Measurements from ENCODE around the gene PRKAG2. TPM values are rescaled to one million over a fixed set of nuclear protein-coding genes. Genes with fewer than 3 reads are reported as not detected.

PRKAG2 gene
- total and polyA plus RNA-seq, 2 experiments from 2014 or later, result 9.1 to 14.9 TPM

- TF ChIP-seq REST (IDR thresholded peaks at IDR 0.05; ENCODE audit: unreplicated experiment) (no peak), NANOG (IDR thresholded peaks at IDR 0.05; ENCODE audit: borderline replicate concordance) (no peak), EZH2phosphoT487 (IDR thresholded peaks at IDR 0.05; ENCODE audit: unreplicated experiment) (no peak), ETS1 (IDR thresholded peaks at IDR 0.05) (no peak), ZNF114 (CRISPR knock-in tag; IDR thresholded peaks at IDR 0.05) (no peak), CREB1 (CRISPR knock-in tag; IDR thresholded peaks at IDR 0.05; ENCODE audit: low read depth) (no peak), ZNF331 (CRISPR knock-in tag; IDR thresholded peaks at IDR 0.05; ENCODE audit: low read depth) (no peak), POLR2AphosphoS5 (IDR thresholded peaks at IDR 0.05; ENCODE audit: low read depth) (no peak)
Measured at GRCh38 chr7:151883857-151884256, 6.9 kb upstream of the PRKAG2 start (continued).

GRCh38 chr7:151882734-151883133 is 5.8 kb upstream of the PRKAG2 start:
- H3K4me3 Mint-ChIP-seq, result no peak overlapping the region
- H3K9me3 Mint-ChIP-seq, result no peaks in the 10 kb centered on the region; the same call in 2 of the 3 replicates
- Histone ChIP-seq H3K27me3 (ENCODE audit: insufficient read depth) (peaks cover 21% of the 10 kb centered on the region), H3F3A (replicated peaks; ENCODE audit: low read depth) (no peaks in the 10 kb centered on the region), H3K9me2 (ENCODE audit: insufficient read depth) (peaks cover 5% of the 10 kb centered on the region; the same call in 1 of the 2 replicates), H3K79me2 (replicated peaks; ENCODE audit: insufficient read depth) (no peaks in the 10 kb centered on the region), H3K36me3 (ENCODE audit: insufficient read depth) (no peaks in the 10 kb centered on the region), H3K4me3 (no peak overlapping the region), H3K4me2 (no peak overlapping the region), H2AFZ (no peak overlapping the region), H3K27ac (ENCODE audit: low read depth) (no peak overlapping the region), H4K20me1 (replicated peaks; ENCODE audit: insufficient read depth) (no peaks in the 10 kb centered on the region), H3K4me1 (ENCODE audit: insufficient read depth) (peaks cover 6% of the 10 kb centered on the region)
- no peak for DNase-seq (ENCODE audit: low spot score)
- H3K27me3 Mint-ChIP-seq (ENCODE audit: insufficient read depth, low read depth, poor library complexity), result peaks cover 25% of the 10 kb centered on the region
- no peak overlapping the region for H3K27ac Mint-ChIP-seq
- H3K4me1 Mint-ChIP-seq, result no peaks in the 10 kb centered on the region; the same call in 1 of the 3 replicates
- no peaks in the 10 kb centered on the region for H3K36me3 Mint-ChIP-seq (ENCODE audit: low read depth)
- ATAC-seq, result no peak
- TF ChIP-seq JUNB (IDR thresholded peaks at IDR 0.05; ENCODE audit: unreplicated experiment) (no peak), REST (IDR thresholded peaks at IDR 0.05; ENCODE audit: unreplicated experiment) (no peak), ETS1 (IDR thresholded peaks at IDR 0.05) (no peak), EZH2 (IDR thresholded peaks at IDR 0.05; ENCODE audit: low read depth, unreplicated experiment) (no peak)
